ENCODE data around the gene TSPAN31. TPM values are rescaled to one million over a fixed set of nuclear protein-coding genes. Genes with fewer than 3 reads are reported as not detected.
"Not testable (repeated sequence)": the region's sequence is repeated elsewhere in the genome, so short reads cannot be mapped to it uniquely, and the experiment has no call there.

Gene TSPAN31
- polyA plus RNA-seq, 1 donor: 62.2 TPM

DNA sequence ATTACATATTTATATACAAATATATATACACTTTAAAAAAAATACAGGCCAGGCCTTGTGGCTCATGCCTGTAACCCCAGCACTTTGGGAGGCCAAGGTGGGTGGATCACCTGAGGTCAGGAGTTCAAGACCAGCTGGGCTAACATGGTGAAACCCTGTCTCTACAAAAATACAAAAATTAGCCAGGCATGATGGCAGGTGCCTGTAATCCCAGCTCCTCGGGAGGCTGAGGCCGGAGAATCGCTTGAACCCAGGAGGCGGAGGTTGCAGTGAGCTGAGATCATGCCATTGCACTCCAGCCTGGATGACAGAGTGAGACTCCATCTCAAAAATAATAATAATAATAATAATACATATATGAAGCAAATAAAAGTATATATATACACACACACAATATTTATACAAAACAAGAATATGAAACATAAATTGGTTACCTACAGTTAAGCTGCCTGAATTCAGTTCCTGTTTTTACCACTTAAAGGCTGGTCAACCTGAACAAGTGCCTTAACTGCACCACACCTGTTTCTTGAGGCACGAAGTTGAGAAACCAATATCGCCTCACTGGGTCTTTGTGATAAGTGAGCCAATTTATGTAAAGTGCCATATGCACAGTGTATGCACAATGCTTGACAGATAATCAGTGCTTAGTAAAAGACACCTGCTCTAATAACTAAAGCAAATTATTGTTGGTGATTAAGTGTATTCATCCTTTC, 29.6 kb upstream of the TSPAN31 start:
- H3K4me1 ChIP-seq (ENCODE audit: control insufficient read depth, insufficient read depth, low read length); H3K9me3 ChIP-seq (ENCODE audit: control insufficient read depth, low read depth, low read length); H3K27me3 ChIP-seq (ENCODE audit: control insufficient read depth, insufficient read depth, low read length); H3K27ac ChIP-seq (ENCODE audit: low read length); H3K4me3 ChIP-seq (ENCODE audit: low read length); DNase-seq: not testable (repeated sequence)
- peaks cover 62% of the 10 kb centered on the region for H3K36me3 ChIP-seq (ENCODE audit: control insufficient read depth, insufficient read depth, low read length)
- WGBS (ENCODE audit: insufficient coverage, low lambda C conversion rate): no CpG with 5 or more reads among the region's 6 CpGs

DNA sequence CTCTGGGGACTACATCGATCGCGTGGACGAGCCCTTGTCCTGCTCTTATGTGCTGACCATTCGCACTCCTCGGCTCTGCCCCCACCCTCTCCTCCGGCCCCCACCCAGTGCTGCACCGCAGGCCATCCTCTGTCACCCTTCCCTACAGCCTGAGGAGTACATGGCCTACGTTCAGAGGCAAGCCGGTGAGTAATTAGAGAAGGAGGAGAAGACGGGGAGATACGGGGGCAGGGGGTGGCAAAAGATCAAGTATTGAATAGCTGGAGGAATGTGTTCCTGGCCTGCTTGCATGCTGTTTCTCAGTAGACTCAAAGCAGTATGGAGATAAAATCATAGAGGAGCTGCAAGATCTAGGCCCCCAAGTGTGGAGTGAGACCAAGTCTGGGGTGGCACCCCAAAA, 29.1 kb upstream of the TSPAN31 start:
- H3K27ac ChIP-seq (ENCODE audit: low read length): no peak overlapping the region
- WGBS (ENCODE audit: insufficient coverage, low lambda C conversion rate): no CpG with 5 or more reads among the region's 12 CpGs
- no peaks in the 10 kb centered on the region for H3K27me3 ChIP-seq (ENCODE audit: control insufficient read depth, insufficient read depth, low read length)
- H3K9me3 ChIP-seq (ENCODE audit: control insufficient read depth, low read depth, low read length): no peaks in the 10 kb centered on the region
- peaks cover 68% of the 10 kb centered on the region for H3K36me3 ChIP-seq (ENCODE audit: control insufficient read depth, insufficient read depth, low read length)
- H3K4me3 ChIP-seq (ENCODE audit: low read length): no peak overlapping the region
- DNase-seq: no peak
- no peaks in the 10 kb centered on the region for H3K4me1 ChIP-seq (ENCODE audit: control insufficient read depth, insufficient read depth, low read length)

DNA sequence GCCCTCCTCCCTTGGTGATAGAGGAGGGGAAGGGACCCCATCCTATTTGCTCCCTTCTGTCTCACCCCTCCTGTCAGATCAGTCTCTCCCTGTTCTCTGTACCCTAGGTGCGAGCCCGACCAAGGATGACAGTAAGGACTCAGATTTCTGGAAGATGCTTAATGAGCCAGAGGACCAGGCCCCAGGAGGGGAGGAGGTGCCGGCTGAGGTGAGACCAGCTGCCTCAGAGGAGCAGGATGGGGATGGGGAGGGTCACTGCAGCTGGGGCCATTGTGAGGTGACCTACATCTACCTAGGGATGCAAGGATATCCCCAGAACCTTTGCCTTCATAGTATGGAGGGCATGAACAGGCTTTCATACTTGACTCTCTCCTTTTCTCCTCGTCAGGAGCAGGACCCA, 28.5 kb upstream of the TSPAN31 start:
- Histone ChIP-seq H3K4me3 (ENCODE audit: low read length) (no peak overlapping the region), H3K9me3 (ENCODE audit: control insufficient read depth, low read depth, low read length) (no peaks in the 10 kb centered on the region), H3K27me3 (ENCODE audit: control insufficient read depth, insufficient read depth, low read length) (no peaks in the 10 kb centered on the region), H3K36me3 (ENCODE audit: control insufficient read depth, insufficient read depth, low read length) (peaks cover 72% of the 10 kb centered on the region), H3K27ac (ENCODE audit: low read length) (no peak overlapping the region), H3K4me1 (ENCODE audit: control insufficient read depth, insufficient read depth, low read length) (no peaks in the 10 kb centered on the region)
- no CpG with 5 or more reads among the region's 4 CpGs for WGBS (ENCODE audit: insufficient coverage, low lambda C conversion rate)
- no peak for DNase-seq

DNA sequence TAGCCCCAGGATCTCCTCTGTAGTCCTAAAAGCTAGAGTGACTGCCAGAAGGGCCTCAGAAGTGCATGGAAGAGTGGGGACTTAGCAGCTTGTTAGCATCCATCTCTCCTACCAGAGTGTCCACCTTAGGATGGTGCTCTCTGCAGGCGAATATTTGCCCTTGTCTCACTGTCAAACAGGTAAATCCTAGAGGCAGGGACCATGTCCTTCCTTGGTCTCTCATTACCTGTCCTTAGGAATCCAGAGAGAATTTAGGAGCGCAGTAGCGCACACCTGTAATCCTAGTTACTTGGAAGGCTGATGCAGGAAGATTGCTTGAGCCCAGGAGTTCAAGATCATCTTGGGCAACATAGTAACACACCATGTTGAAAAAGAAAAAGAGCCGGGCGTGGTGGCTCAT, 27.7 kb upstream of the TSPAN31 start:
- no peak overlapping the region for H3K27ac ChIP-seq (ENCODE audit: low read length)
- H3K9me3 ChIP-seq (ENCODE audit: control insufficient read depth, low read depth, low read length): no peaks in the 10 kb centered on the region
- H3K4me1 ChIP-seq (ENCODE audit: control insufficient read depth, insufficient read depth, low read length): no peaks in the 10 kb centered on the region
- peaks cover 68% of the 10 kb centered on the region for H3K36me3 ChIP-seq (ENCODE audit: control insufficient read depth, insufficient read depth, low read length)
- no CpG with 5 or more reads among the region's 5 CpGs for WGBS (ENCODE audit: insufficient coverage, low lambda C conversion rate)
- no peaks in the 10 kb centered on the region for H3K27me3 ChIP-seq (ENCODE audit: control insufficient read depth, insufficient read depth, low read length)
- DNase-seq: no peak
- H3K4me3 ChIP-seq (ENCODE audit: low read length): no peak overlapping the region

DNA sequence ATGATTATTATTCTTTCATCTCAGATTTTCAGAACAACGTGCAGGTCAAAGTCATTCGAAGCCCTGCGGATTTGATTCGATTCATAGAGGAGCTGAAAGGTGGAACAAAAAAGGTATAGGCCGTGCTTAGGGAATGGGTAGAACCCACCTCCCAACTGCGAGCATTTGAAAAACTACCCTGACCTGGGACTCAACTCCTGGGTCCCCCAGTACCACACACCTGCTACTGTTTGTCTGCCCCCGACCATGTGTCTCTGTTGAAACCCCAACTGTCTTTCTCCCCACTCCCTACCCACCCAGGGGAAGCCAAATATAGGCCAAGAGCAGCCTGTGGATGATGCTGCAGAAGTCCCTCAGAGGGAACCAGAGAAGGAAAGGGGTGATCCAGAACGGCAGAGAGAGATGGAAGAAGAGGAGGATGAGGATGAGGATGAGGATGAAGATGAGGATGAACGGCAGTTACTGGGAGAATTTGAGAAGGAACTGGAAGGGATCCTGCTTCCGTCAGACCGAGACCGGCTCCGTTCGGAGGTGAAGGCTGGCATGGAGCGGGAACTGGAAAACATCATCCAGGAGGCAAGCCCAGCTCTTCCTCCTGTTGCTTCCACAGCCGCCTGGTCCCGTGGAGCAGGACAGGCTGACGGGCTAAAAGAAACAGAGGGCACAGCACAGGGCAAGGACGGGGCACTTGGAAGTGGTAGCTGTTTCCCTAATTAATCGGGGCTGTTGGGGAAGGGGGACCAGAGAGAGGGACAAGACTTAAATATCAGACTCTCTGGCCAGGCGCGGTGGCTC, 26.8 kb upstream of the TSPAN31 start:
- Histone ChIP-seq H3K4me1 (ENCODE audit: control insufficient read depth, insufficient read depth, low read length) (no peaks in the 10 kb centered on the region), H3K4me3 (ENCODE audit: low read length) (no peak overlapping the region), H3K36me3 (ENCODE audit: control insufficient read depth, insufficient read depth, low read length) (peaks cover 63% of the 10 kb centered on the region), H3K27me3 (ENCODE audit: control insufficient read depth, insufficient read depth, low read length) (no peaks in the 10 kb centered on the region), H3K27ac (ENCODE audit: low read length) (no peak overlapping the region), H3K9me3 (ENCODE audit: control insufficient read depth, low read depth, low read length) (no peaks in the 10 kb centered on the region)
- no peak for DNase-seq
- 100% methylated on average over 2 of the region's 22 CpGs for WGBS (ENCODE audit: insufficient coverage, low lambda C conversion rate)

DNA sequence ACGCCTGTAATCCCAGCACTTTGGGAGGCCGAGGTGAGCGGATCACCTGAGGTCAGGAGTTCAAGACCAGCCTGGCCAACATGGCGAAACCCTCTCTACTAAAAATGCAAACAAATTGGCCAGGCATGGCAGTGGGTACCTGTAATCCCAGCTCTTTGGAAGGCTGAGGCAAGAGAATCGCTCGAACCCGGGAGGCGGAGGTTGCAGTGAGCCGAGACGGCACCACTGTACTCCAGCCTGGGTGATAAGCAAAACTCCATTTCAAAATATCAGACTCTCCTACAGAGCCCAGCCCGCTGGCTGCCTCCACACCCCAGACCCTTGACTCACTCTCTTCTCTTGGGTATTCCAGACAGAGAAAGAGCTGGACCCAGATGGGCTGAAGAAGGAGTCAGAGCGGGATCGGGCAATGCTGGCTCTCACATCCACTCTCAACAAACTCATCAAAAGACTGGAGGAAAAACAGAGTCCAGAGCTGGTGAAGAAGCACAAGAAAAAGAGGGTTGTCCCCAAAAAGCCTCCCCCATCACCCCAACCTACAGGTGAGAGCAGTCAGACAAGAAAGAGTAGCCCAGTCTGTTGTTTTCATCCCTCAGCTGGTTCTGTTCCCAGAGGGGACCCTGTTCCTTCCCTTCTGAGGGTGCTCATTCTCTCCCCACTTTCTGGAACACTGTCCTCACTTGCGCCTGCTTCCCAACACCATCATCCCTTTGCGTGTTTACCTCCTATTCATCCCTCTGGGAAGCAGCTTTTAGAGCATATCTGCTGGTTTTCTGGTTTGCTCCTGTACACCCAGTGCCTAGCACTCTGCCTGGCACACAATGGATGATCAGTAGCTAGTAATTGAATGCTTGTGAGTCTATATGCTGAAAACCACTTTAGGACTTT, 26.0 kb upstream of the TSPAN31 start:
- no peaks in the 10 kb centered on the region for H3K4me1 ChIP-seq (ENCODE audit: control insufficient read depth, insufficient read depth, low read length)
- DNase-seq: no peak
- H3K4me3 ChIP-seq (ENCODE audit: low read length): no peak overlapping the region
- no peaks in the 10 kb centered on the region for H3K27me3 ChIP-seq (ENCODE audit: control insufficient read depth, insufficient read depth, low read length)
- H3K9me3 ChIP-seq (ENCODE audit: control insufficient read depth, low read depth, low read length): no peaks in the 10 kb centered on the region
- no CpG with 5 or more reads among the region's 15 CpGs for WGBS (ENCODE audit: insufficient coverage, low lambda C conversion rate)
- H3K27ac ChIP-seq (ENCODE audit: low read length): no peak overlapping the region
- H3K36me3 ChIP-seq (ENCODE audit: control insufficient read depth, insufficient read depth, low read length): peaks cover 63% of the 10 kb centered on the region

DNA sequence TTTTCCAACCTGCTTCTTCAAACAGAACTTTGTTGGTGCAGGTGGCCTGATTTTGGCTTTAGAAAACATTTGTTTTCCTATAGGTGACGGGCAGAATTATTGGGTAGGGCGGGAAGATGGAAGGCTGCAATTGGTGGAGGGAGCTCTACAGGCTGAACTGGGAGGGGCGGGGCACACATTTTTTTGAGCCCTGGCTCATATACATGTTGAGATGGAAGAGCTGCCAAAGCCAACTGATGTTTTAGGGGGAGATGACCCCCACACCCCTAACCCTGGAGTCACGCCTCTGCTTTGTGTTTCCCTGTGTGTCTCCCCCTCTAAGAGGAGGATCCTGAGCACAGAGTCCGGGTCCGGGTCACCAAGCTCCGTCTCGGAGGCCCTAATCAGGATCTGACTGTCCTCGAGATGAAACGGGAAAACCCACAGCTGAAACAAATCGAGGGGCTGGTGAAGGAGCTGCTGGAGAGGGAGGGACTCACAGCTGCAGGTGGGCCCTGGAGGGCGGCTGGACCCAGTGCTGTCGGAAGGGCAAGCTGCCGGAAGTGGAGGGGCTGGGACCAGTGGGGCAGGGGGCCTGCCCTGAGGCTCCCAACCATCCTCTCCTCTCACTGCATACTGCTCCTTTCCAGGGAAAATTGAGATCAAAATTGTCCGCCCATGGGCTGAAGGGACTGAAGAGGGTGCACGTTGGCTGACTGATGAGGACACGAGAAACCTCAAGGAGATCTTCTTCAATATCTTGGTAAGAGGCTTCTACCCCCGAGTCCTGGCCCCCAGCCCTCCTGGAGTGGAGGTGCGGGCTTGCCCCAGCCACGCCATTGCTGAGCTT, 24.8 kb upstream of the TSPAN31 start:
- DNase-seq: no peak
- Histone ChIP-seq H3K27me3 (ENCODE audit: control insufficient read depth, insufficient read depth, low read length) (peaks cover 7% of the 10 kb centered on the region), H3K9me3 (ENCODE audit: control insufficient read depth, low read depth, low read length) (no peaks in the 10 kb centered on the region), H3K36me3 (ENCODE audit: control insufficient read depth, insufficient read depth, low read length) (peaks cover 59% of the 10 kb centered on the region), H3K4me1 (ENCODE audit: control insufficient read depth, insufficient read depth, low read length) (no peaks in the 10 kb centered on the region), H3K27ac (ENCODE audit: low read length) (no peak overlapping the region), H3K4me3 (ENCODE audit: low read length) (no peak overlapping the region)
- WGBS (ENCODE audit: insufficient coverage, low lambda C conversion rate): no CpG with 5 or more reads among the region's 20 CpGs

DNA sequence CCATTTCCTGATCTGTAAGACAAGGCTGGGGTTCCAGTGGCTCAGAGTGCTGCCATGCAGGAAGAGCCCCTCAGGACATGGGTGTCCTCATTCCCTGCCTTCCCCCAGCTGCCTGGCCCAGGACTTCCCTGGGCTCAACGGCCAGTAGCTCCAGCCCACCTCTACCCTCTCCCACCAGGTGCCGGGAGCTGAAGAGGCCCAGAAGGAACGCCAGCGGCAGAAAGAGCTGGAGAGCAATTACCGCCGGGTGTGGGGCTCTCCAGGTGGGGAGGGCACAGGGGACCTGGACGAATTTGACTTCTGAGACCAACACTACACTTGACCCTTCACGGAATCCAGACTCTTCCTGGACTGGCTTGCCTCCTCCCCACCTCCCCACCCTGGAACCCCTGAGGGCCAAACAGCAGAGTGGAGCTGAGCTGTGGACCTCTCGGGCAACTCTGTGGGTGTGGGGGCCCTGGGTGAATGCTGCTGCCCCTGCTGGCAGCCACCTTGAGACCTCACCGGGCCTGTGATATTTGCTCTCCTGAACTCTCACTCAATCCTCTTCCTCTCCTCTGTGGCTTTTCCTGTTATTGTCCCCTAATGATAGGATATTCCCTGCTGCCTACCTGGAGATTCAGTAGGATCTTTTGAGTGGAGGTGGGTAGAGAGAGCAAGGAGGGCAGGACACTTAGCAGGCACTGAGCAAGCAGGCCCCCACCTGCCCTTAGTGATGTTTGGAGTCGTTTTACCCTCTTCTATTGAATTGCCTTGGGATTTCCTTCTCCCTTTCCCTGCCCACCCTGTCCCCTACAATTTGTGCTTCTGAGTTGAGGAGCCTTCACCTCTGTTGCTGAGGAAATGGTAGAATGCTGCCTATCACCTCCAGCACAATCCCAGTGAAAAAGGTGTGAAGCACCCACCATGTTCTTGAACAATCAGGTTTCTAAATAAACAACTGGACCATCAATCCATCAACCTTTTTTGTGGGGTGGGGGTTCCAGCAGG, 23.9 kb upstream of the TSPAN31 start:
- DNase-seq: no peak
- peaks cover 12% of the 10 kb centered on the region for H3K27me3 ChIP-seq (ENCODE audit: control insufficient read depth, insufficient read depth, low read length)
- H3K4me3 ChIP-seq (ENCODE audit: low read length): no peak overlapping the region
- H3K27ac ChIP-seq (ENCODE audit: low read length): no peak overlapping the region
- WGBS (ENCODE audit: insufficient coverage, low lambda C conversion rate): no CpG with 5 or more reads among the region's 11 CpGs
- H3K9me3 ChIP-seq (ENCODE audit: control insufficient read depth, low read depth, low read length): no peaks in the 10 kb centered on the region
- no peaks in the 10 kb centered on the region for H3K4me1 ChIP-seq (ENCODE audit: control insufficient read depth, insufficient read depth, low read length)
- H3K36me3 ChIP-seq (ENCODE audit: control insufficient read depth, insufficient read depth, low read length): peaks cover 53% of the 10 kb centered on the region

All from large intestine (tissue), 3 donors.